ENCODE measurements around the gene RAB38. TPM values are rescaled to one million over a fixed set of nuclear protein-coding genes. Genes with fewer than 3 reads are reported as not detected.

RAB38 gene
- total RNA-seq, 2 experiments from 2014 or later: 1.2 to 1.5 TPM

GRCh38 chr11:88068848-88069554 lies 106.2 kb downstream of the RAB38 start:
- CTCF ChIA-PET: no interaction called here
- POLR2A ChIA-PET: no interaction called here
- H3K27me3 Mint-ChIP-seq: peaks cover 5% of the 10 kb centered on the region
- no peaks in the 10 kb centered on the region for H3K9me3 Mint-ChIP-seq
- no peaks in the 10 kb centered on the region for H3K36me3 Mint-ChIP-seq (ENCODE audit: low read depth)
- no peak overlapping the region for H3K27ac Mint-ChIP-seq
- H3K4me3 Mint-ChIP-seq: no peak overlapping the region
- DNase-seq: no peak
- no peaks in the 10 kb centered on the region for H3K4me1 Mint-ChIP-seq

- no peak for DNase-seq
- Mint-ChIP-seq H3K9me3 (no peaks in the 10 kb centered on the region), H3K4me1 (no peaks in the 10 kb centered on the region), H3K4me3 (no peak overlapping the region), H3K27me3 (peaks cover 7% of the 10 kb centered on the region), H3K36me3 (ENCODE audit: low read depth) (no peaks in the 10 kb centered on the region), H3K27ac (no peak overlapping the region)
- ChIA-PET CTCF (no interaction called here), POLR2A (no interaction called here)
These were observed 109.2 kb downstream of the RAB38 start for GRCh38 chr11:88066090-88066489.

- Mint-ChIP-seq H3K9me3 (no peaks in the 10 kb centered on the region), H3K4me1 (no peaks in the 10 kb centered on the region), H3K4me3 (no peak overlapping the region), H3K27ac (no peak overlapping the region), H3K27me3 (peaks cover 4% of the 10 kb centered on the region), H3K36me3 (ENCODE audit: low read depth) (no peaks in the 10 kb centered on the region)
- CTCF ChIA-PET: no interaction called here
- POLR2A ChIA-PET: no interaction called here
- DNase-seq: no peak
These were observed 111.0 kb downstream of the RAB38 start for GRCh38 chr11:88064097-88064705.

Other genes with a start within 250 kb of the RAB38 start
- 100 to 1,000 TPM; 321 to 323 TPM for gene CTSC, start 162.3 kb upstream of the RAB38 start, total RNA-seq